GM12891 (cell line): ENCODE data around the gene DLG5.

ENCODE experiments used
- DNase-seq: peaks from one replicate; pipeline ENCODE4 v3.0.0; 2011; ENCODE audit warnings: low spot score; ENCODE audit not compliant: insufficient read length
- FAIRE-seq: peaks from 2 replicates; lab custom pipeline; 2011; peaks lifted over from hg19 to GRCh38; lab: Jason Lieb, UNC
- PAX5 ChIP-seq: IDR thresholded peaks from 2 replicates; pipeline ENCODE4 v1.6.1; 2011; ENCODE audit warnings: low read length, moderate library complexity, mild to moderate bottlenecking; ENCODE audit not compliant: insufficient read depth, severe bottlenecking
- POLR2A ChIP-seq: IDR thresholded peaks from 2 replicates; pipeline ENCODE4 v1.6.1; 2011; ENCODE audit warnings: low read depth, low read length, control low read depth
- POLR2AphosphoS5 ChIP-seq: IDR thresholded peaks from 2 replicates; pipeline ENCODE4 v1.6.1; 2011; ENCODE audit warnings: low read depth, low read length, control low read depth
- POU2F2 ChIP-seq: IDR thresholded peaks from 2 replicates; pipeline ENCODE4 v1.6.1; 2011; ENCODE audit warnings: low read depth, mild to moderate bottlenecking, control low read depth, low read length, moderate library complexity
- SPI1 ChIP-seq: IDR thresholded peaks from 2 replicates; pipeline ENCODE4 v1.6.1; 2011; ENCODE audit warnings: low read depth, low read length, control low read depth
- TAF1 ChIP-seq: IDR thresholded peaks from 2 replicates; pipeline ENCODE4 v1.6.1; 2011; ENCODE audit warnings: low read depth, low read length, control low read depth

DLG5 gene

DNA sequence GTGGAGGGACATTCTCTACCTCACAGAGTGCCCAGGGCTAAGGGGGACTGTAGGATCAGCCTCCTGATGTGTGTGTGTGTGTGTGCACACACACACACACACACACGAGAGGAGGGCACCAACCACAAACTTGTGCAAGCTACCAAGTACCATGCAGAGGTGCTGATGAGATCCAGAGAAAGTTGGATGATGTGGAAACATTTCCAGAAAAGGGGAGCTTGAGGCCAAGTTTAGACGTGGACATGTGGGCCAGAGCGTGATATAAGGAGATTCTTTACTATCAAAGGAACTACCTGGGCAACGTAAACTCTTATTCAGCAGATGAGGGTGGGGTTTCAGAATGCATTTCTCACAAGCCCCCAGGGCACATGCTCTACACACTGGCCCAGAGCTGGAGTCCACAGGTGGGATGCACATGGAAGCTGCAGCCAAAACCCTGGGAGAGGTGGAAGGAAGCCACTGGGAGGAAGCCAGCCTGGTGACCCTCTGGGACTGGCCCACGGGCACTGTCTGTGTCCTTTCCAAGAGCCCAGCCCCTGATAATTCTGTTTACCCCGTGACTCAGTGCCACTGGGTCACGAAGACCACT, 53.5 kb downstream of the DLG5 start:
- no peak for TF ChIP-seq TAF1
- no peak for TF ChIP-seq POLR2A
- TF ChIP-seq SPI1 = no peak
- DNase-seq (no peak), FAIRE-seq (no peak)

DNA sequence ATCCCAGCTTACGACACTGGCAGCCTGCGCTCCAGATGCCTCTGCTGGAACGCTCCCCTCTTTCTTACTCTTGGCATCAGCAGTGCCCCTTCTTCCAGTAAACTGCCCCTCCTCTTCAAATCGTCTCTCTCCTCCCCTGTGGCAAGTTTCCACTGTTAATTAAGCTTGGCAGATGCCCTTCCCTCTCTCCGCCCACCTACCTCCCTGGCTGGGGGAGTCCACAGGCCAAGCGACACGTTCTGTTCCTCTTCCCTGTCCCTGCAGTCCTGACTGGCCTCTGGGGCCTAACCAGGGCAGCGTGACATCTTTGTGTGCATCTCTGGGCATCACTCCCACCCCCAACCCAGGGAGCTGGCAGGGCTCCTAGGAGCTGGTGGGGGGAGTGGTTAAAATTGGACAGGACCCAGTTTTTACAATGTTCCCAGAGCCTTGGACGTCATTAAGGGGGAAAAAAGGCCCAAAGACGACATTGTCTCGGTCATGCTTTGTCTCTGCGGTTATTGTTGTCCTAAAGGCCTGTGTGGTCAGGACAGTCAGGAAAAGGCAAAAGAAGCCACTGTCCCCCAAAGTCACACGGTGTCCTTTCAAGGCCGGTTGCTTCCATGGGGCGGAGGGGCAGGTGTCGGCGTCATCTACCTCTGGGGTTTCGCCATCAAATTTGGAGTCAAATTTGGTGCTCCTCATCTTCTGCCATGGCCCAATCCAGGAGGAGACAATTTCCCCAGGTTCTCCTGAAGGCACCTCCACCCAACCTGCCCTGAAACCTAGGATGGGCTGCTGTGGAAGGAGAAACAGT, 54.2 kb downstream of the DLG5 start:
- no peak for TF ChIP-seq TAF1
- TF ChIP-seq POU2F2 = no peak
- no peak for TF ChIP-seq SPI1
- TF ChIP-seq PAX5 = no peak
- TF ChIP-seq POLR2A = no peak
- no peak for TF ChIP-seq POLR2AphosphoS5
- no peak for DNase-seq
- no peak for FAIRE-seq

DNA sequence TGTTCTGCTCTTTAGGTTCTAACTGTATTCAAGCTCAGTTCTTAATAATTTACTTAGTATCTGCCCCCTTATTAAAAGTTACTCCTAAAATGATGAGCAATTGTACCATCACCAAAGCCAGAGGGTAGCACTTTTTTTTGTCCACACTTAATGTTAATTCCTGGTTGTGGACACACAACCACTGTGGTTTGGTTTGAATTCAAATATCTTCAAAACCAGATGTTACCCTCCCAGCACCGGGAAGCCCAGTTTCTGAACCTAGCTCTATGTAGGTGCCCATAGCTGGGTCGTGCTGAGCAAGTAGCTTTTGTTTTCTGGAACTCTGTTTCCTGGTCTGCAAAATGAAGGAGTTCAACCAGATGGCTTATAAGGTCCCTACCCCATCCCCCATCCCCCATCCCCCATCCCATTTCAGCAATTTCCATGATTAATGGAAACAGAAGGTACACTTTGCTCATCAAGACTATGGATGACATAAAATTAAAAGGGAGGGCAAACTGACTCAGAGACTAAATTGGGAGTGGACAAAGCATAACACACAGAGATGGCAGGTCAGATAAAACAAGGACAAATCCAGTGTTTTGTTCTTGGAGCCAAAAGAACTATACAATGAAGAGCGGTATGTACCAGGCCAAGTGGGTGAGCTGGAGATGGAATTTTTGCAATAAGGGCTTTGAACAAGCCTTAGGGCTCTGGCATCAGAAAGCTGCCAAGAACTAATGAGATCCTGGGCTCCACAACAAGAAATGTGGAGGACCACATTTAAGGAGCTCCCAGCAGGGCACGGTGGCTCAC, 56.7 kb downstream of the DLG5 start:
- FAIRE-seq = no peak

GRCh38 chr10:77868523-77868922, 58.0 kb downstream of the DLG5 start:
- TF ChIP-seq POLR2A (no peak), TAF1 (no peak)
- FAIRE-seq = no peak

More for the DNA sequence above, 56.7 kb downstream of the DLG5 start:
- TF ChIP-seq TAF1 (no peak), PAX5 (no peak), POLR2AphosphoS5 (no peak), SPI1 (no peak), POU2F2 (no peak), POLR2A (no peak)
- no peak for DNase-seq

DNA sequence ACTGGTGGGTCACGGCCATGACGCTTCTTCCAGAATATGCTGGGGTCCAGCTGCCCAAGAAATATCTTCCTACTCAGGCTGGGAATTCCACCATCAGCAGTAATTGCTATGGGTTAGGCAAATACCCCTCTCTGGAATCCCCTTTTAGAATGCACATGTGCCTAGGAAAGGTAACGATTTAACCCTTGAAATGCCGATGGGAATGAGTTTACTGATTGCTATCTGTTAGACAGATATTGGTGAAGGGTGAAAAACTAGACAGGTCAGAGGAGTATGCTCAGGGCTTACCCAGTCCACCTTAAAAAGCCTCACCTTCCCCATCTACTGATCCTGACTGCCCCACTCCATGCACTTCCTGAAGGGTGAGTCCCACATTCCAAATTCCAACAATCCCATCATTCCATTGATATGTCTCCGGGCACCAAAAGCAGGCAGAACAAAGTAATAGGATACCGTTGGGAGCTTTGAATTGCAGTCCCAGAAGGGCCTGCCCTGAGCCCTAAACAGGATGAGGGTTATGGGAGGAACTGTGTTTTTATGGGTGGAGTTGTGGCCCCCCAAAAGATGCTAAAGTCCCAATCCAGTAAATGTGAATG, 59.3 kb downstream of the DLG5 start:
- FAIRE-seq (no peak), DNase-seq (no peak)
- no peak for TF ChIP-seq POU2F2

More at GRCh38 chr10:77868523-77868922, 58.0 kb downstream of the DLG5 start:
- no peak for DNase-seq

GRCh38 chr10:77866598-77866997, 60.0 kb downstream of the DLG5 start:
- FAIRE-seq = no peak
- DNase-seq = no peak
- TF ChIP-seq POLR2A (no peak), TAF1 (no peak), POLR2AphosphoS5 (no peak), SPI1 (no peak), POU2F2 (no peak), PAX5 (no peak)

DNA sequence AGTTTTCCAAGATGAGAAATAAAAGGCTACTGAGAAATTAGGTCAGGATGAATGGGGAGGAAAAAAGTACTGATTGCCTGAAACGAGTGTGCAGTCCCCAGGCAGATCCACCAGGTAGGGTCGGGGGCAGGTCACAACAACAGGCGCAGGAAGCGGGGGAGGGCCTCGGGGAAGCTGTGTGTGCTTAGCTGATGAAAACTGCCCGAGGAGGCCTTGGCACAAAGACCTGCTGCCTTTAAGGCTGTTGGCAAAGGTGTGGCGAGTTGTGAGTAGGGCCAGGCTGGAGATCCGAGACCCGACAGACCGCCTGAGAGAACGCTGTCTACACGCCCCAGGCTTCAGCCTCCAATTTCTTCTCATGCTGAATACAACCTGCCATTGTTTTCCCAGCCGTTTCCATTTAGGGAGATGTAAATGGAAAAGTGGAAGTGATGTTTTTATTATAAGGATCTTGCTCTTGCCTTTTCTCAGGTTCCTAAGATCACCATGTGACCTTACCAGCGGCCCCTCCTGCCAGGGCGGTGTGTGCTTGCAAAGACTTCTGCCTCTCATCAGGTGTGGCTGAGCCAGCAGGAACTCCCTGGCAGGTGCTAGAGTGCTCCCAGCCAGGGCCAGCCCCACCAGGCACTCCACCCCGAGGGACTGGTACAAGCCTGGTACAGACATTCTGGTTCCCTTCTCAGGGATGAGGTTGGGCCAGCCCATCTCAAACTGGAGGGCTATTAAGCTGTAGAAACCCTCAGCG, 60.8 kb downstream of the DLG5 start:
- DNase-seq (no peak), FAIRE-seq (no peak)
- no peak for TF ChIP-seq POLR2AphosphoS5
- no peak for TF ChIP-seq SPI1
- no peak for TF ChIP-seq TAF1
- no peak for TF ChIP-seq POU2F2
- TF ChIP-seq PAX5 = no peak
- no peak for TF ChIP-seq POLR2A

GRCh38 chr10:77864151-77864851, 62.3 kb downstream of the DLG5 start:
- no peak for TF ChIP-seq SPI1
- TF ChIP-seq PAX5 = no peak
- no peak for TF ChIP-seq TAF1
- TF ChIP-seq POLR2A = no peak
- no peak for TF ChIP-seq POLR2AphosphoS5
- TF ChIP-seq POU2F2 = no peak
- no peak for FAIRE-seq
- no peak for DNase-seq

DNA sequence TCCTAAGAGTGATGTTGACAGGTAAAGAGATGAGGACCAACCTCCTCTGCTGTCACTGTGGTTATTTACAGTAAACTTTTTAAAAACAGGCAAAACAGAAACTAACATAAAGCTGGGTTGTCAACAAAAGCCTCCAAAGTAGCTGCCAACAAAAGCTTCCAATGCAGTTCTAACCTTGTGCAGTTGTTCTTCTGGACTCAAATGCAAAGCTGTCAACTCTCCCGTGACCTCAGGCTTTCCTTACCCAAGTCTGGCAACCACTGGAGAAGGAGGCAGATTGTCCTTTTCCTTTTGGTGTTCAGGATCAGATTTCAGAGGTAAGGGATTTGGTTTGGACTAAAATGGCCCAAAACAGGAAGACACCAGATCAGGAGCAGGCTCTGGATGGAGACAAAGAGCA, 63.1 kb downstream of the DLG5 start:
- TF ChIP-seq POU2F2 = no peak
- TF ChIP-seq POLR2A = no peak
- no peak for TF ChIP-seq PAX5
- TF ChIP-seq SPI1 = no peak
- TF ChIP-seq POLR2AphosphoS5 = no peak
- TF ChIP-seq TAF1 = no peak
- FAIRE-seq (no peak), DNase-seq (no peak)
